GM12878 (cell line): ENCODE data around the gene DDIT3. TPM values are rescaled to one million over a fixed set of nuclear protein-coding genes. Genes with fewer than 3 reads are reported as not detected.

Experiments used
- ATAC-seq: fragments of 200-7000 bp; cut with Tn5 transposase; 3 replicates; pipeline ENCODE4 v1.9.1; 2020; ENCODE audit warnings: mild to moderate bottlenecking, moderate library complexity
- BruUV-seq: library from RNA; stranded (reverse); fragments of 400-500 nt; replicated peaks from 2 replicates; lab custom pipeline; 2021; lab: Mats Ljungman, UMichigan
- CTCF ChIA-PET: fragments of 300-600 bp; sonication (Branson Sonifier 250); formaldehyde crosslinking; extraction: SDS; loops from one replicate; lab custom pipeline; 2021; ENCODE audit warnings: inconsistent platforms; lab: Yijun Ruan, JAX
- POLR2A ChIA-PET: fragments of 350-600 bp; formaldehyde crosslinking; extraction: SDS; loops from one replicate; lab custom pipeline; 2021; ENCODE audit warnings: inconsistent platforms; lab: Charles Lee
- RAD21 ChIA-PET: fragments of 300-600 bp; sonication (Branson Sonifier 250); formaldehyde crosslinking; loops from one replicate; lab custom pipeline; 2023; ENCODE audit warnings: antibody characterized with exemption; ENCODE audit not compliant: unreplicated experiment; lab: Charles Lee
- SMC1A ChIA-PET: fragments of 300-600 bp; sonication (Branson Sonifier 250); formaldehyde crosslinking; loops from one replicate; lab custom pipeline; 2023; ENCODE audit not compliant: unreplicated experiment, uncharacterized antibody; lab: Charles Lee
- DNase-seq: peaks from one replicate; pipeline ENCODE4 v3.0.0-alpha.2; 2011; ENCODE audit warnings: low read depth, low spot score
- FAIRE-seq: peaks from 3 replicates; lab custom pipeline; 2011; peaks lifted over from hg19 to GRCh38; lab: Jason Lieb, UNC
- H2AFZ ChIP-seq: 2 replicates; pipeline ENCODE4 v1.6.0; 2011; ENCODE audit warnings: low read depth, low read length, control low read depth; ENCODE audit not compliant: control insufficient read depth
- H3K27ac ChIP-seq: 2 replicates; pipeline ENCODE4 v1.5.1; 2011; ENCODE audit warnings: control low read depth; ENCODE audit not compliant: control insufficient read depth, insufficient read depth
- H3K27me3 ChIP-seq, 2 experiments: replicated peaks in 1 of 2; 2 replicates each; pipeline versions ENCODE4 v1.6.0 to v1.6.1; 2011; ENCODE audit warnings: low read length in 1 of 2; ENCODE audit not compliant: control insufficient read depth in 2 of 2, insufficient read depth in 2 of 2
- H3K36me3 ChIP-seq, 2 experiments: 2 replicates each; pipeline ENCODE4 v1.5.1; 2011; ENCODE audit warnings: low read length in 1 of 2; ENCODE audit not compliant: control insufficient read depth in 2 of 2, insufficient read depth in 2 of 2
- H3K4me1 ChIP-seq: 2 replicates; pipeline ENCODE4 v1.6.1; 2011; ENCODE audit warnings: mild to moderate bottlenecking, low read length, moderate library complexity, mixed read lengths; ENCODE audit not compliant: control insufficient read depth, insufficient read depth
- H3K4me2 ChIP-seq: 2 replicates; pipeline ENCODE4 v1.6.0; 2011; ENCODE audit warnings: control low read depth; ENCODE audit not compliant: control insufficient read depth, insufficient read depth
- H3K4me3 ChIP-seq: fragments of 200-600 bp; sonication (generic); 2 replicates; pipeline ENCODE4 v1.5.1; 2016
- H3K79me2 ChIP-seq: 2 replicates; pipeline ENCODE4 v1.6.0; 2011; ENCODE audit warnings: low read length; ENCODE audit not compliant: control insufficient read depth, insufficient read depth
- H3K9ac ChIP-seq: 2 replicates; pipeline ENCODE4 v1.8.0; 2011; ENCODE audit warnings: low read length, control low read depth, mixed read lengths; ENCODE audit not compliant: control insufficient read depth, insufficient read depth
- H3K9me3 ChIP-seq: replicated peaks from 3 replicates; pipeline ENCODE4 v1.5.1; 2011; ENCODE audit warnings: mild to moderate bottlenecking, low read length; ENCODE audit not compliant: control insufficient read depth, insufficient read depth
- H4K20me1 ChIP-seq: 2 replicates; pipeline ENCODE4 v1.6.0; 2011; ENCODE audit not compliant: control insufficient read depth, insufficient read depth
- CHD4 ChIP-seq: fragments of 200-600 bp; sonication (generic); IDR thresholded peaks from 2 replicates; pipeline ENCODE4 v1.6.1; 2016; ENCODE audit warnings: mild to moderate bottlenecking
- EGR1 ChIP-seq, 2 experiments: IDR thresholded peaks; 1 replicate in 1 of 2; 2 replicates in 1 of 2; pipeline ENCODE4 v1.6.1; 2011 to 2012; ENCODE audit warnings: low read depth in 2 of 2, low read length in 2 of 2, borderline replicate concordance in 1 of 2, mild to moderate bottlenecking in 1 of 2, moderate library complexity in 1 of 2
- HCFC1 ChIP-seq: fragments of 150-350 bp; IDR thresholded peaks from 2 replicates; pipeline ENCODE4 v1.6.1; 2014; ENCODE audit warnings: low read length
- KDM1A ChIP-seq: fragments of 200-600 bp; sonication (generic); IDR thresholded peaks from 2 replicates; pipeline ENCODE4 v1.6.1; 2016; ENCODE audit warnings: borderline replicate concordance
- LARP7 ChIP-seq: fragments of 450-650 bp; IDR thresholded peaks from 2 replicates; pipeline ENCODE4 v1.6.1; 2017; ENCODE audit warnings: mild to moderate bottlenecking
- MEF2A ChIP-seq: IDR thresholded peaks from 2 replicates; pipeline ENCODE4 v1.6.1; 2011; ENCODE audit warnings: low read depth, mild to moderate bottlenecking, low read length, moderate library complexity; ENCODE audit not compliant: insufficient read depth
- MTA2 ChIP-seq: fragments of 450-650 bp; IDR thresholded peaks from 2 replicates; pipeline ENCODE4 v1.6.1; 2016; ENCODE audit warnings: low read depth, mild to moderate bottlenecking, moderate library complexity
- NFIC ChIP-seq: IDR thresholded peaks from 2 replicates; pipeline ENCODE4 v1.6.1; 2012; ENCODE audit warnings: low read depth, mild to moderate bottlenecking, inconsistent platforms, low read length, moderate library complexity
- PAX8 ChIP-seq: fragments of 450-650 bp; IDR thresholded peaks from 2 replicates; pipeline ENCODE4 v1.6.1; 2017; ENCODE audit warnings: mild to moderate bottlenecking, moderate library complexity
- SIN3A ChIP-seq: IDR thresholded peaks from 2 replicates; pipeline ENCODE4 v1.6.1; 2012; ENCODE audit warnings: low read depth, low read length, improper control_type of control experiment
- SP1 ChIP-seq: IDR thresholded peaks from one replicate; pipeline ENCODE4 v1.6.1; 2011; ENCODE audit warnings: low read depth, low read length
- TCF3 ChIP-seq: IDR thresholded peaks from 2 replicates; pipeline ENCODE4 v1.6.1; 2012; ENCODE audit warnings: low read depth, mild to moderate bottlenecking, low read length, borderline replicate concordance; ENCODE audit not compliant: insufficient read depth
- USF2 ChIP-seq: IDR thresholded peaks from 2 replicates; pipeline ENCODE4 v1.6.1; 2011; ENCODE audit warnings: low read depth, low read length, improper control_type of control experiment, borderline replicate concordance
- YY1 ChIP-seq: IDR thresholded peaks from 2 replicates; pipeline ENCODE4 v1.6.1; 2011; ENCODE audit warnings: low read depth, mild to moderate bottlenecking, low read length
- ZNF384 ChIP-seq: IDR thresholded peaks from 2 replicates; pipeline ENCODE4 v1.6.1; 2012; ENCODE audit warnings: low read depth, mild to moderate bottlenecking, low read length, improper control_type of control experiment, borderline replicate concordance
- WGBS: methylation state at CpG from one replicate; pipeline ENCODE4 v1.1.6; 2016; ENCODE audit warnings: low lambda C conversion rate; ENCODE audit not compliant: insufficient replicate concordance, insufficient coverage; ENCODE audit errors: missing lambda C conversion rate; 5-methylcytosine and 5-hydroxymethylcytosine counted together
- in situ Hi-C: fragments of 300-500 bp; cut with MboI; formaldehyde crosslinking; loops from 9 replicates; pipeline ENCODE4 v1.14.3; 2018; ENCODE audit warnings: mixed read lengths
- intact Hi-C: fragments of 100-400 bp; cut with micrococcal nuclease; formaldehyde crosslinking; loops from one replicate; pipeline ENCODE4 v1.14.2; 2022; ENCODE audit not compliant: unreplicated experiment
- polyA plus RNA-seq, 11 experiments: library from polyadenylated mRNA; depleted of rRNA in 4 of 11; unstranded in 6 of 11; stranded (reverse) in 5 of 11; fragments of >200 nt; fragmentation: Nextera tagmentation in 4 of 11; fragmentation: Illumina TruSeq in 1 of 11; extraction: Ambion mirVana in 4 of 11; extraction: Trizol in 1 of 11; gene quantifications; 1 replicate in 1 of 11; 2 replicates in 10 of 11; pipeline versions ENCODE4 v1.2.1 to v1.2.3, GENCODE V29; 2011 to 2016; ENCODE audit warnings: inconsistent platforms in 2 of 11, missing spikeins in 2 of 11, low read depth in 1 of 11
- total RNA-seq, 4 experiments: library from RNA; depleted of rRNA in 3 of 4; stranded (reverse); fragments of >200 nt in 3 of 4; fragmentation: Illumina TruSeq in 1 of 4; extraction: Trizol in 1 of 4; gene quantifications; 2 replicates each; pipeline versions ENCODE4 v1.2.1 to v1.2.3, GENCODE V29; 2013 to 2021
- TF ChIP-seq, protein P1 (sequence below): fragments of 150-350 bp; IDR thresholded peaks from 2 replicates; pipeline ENCODE4 v1.6.1; 2014; ENCODE audit warnings: mild to moderate bottlenecking, low read depth, low read length
- TF ChIP-seq, protein P2 (sequence below): IDR thresholded peaks from 2 replicates; pipeline ENCODE4 v1.6.1; 2012; ENCODE audit warnings: low read depth, low read length, improper control_type of control experiment

Gene DDIT3
- total and polyA plus RNA-seq, 10 of the 15 experiments (the other 5 are each of a cell fraction or from before 2014, with no cell fraction given) = 9.2 to 28.9 (median 15.5) TPM

DNA sequence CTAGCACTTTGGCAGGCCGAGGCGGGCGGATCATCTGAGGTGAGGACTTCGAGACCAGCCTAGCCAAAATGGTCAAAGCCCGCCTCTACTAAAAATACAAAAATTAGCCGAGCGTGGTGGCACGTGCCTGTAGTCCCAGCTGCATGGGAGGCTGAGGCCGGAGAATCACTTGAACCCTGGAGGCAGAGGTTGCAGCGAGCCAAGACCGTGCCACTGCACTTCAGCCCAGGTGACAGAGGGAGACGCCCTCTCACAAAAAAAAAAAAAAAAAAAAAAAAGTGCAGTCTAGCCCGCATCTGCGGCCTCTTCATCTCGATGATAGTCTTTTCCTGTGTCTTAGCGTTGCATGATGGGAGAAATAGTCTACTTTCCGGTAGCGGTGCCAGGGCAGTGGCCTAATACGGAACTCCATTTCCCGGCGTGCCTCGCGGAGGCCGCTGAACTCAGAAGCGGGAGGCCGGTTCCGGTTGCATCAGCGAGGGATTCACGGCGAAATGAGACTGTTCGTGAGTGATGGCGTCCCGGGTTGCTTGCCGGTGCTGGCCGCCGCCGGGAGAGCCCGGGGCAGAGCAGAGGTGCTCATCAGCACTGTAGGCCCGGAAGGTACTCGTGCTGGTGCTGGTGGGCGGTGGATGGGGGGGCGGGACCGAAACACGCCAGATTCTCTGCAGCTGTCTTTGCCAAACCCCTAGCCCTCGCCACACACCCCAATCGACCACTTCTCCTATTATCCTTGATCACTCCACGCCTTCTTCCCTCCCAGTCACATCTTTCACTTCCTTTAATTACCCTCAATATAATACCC is 32.5 kb downstream of the DDIT3 start, which contains the start of gene MARS1 (continued):
- TF ChIP-seq EGR1 (IDR thresholded peaks at IDR 0.05; ENCODE audit: borderline replicate concordance in 1 of 2, low read depth in 2 of 2, low read length in 2 of 2) = peak in 1 of 2 experiments; percentile 9; a peak in 1 of 3 replicates
- peak; percentile 98 for TF ChIP-seq ZNF384
- no peak for TF ChIP-seq MTA2
- TF ChIP-seq YY1 = peak; percentile 90
- TF ChIP-seq MEF2A = no peak
- TF ChIP-seq TCF3 = no peak
- TF ChIP-seq, protein P1, sequence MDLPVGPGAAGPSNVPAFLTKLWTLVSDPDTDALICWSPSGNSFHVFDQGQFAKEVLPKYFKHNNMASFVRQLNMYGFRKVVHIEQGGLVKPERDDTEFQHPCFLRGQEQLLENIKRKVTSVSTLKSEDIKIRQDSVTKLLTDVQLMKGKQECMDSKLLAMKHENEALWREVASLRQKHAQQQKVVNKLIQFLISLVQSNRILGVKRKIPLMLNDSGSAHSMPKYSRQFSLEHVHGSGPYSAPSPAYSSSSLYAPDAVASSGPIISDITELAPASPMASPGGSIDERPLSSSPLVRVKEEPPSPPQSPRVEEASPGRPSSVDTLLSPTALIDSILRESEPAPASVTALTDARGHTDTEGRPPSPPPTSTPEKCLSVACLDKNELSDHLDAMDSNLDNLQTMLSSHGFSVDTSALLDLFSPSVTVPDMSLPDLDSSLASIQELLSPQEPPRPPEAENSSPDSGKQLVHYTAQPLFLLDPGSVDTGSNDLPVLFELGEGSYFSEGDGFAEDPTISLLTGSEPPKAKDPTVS = peak; percentile 12; the same call in 1 of the 2 replicates
- TF ChIP-seq PAX8 = no peak
- TF ChIP-seq, all 136 proteins: peak for 55

- CTCF ChIA-PET = interaction anchor here (0.5 to 2.7 kb wide), 6 partner anchors 10 to 205 kb away, joined by 3 to 13 read pairs (median 4); no protein-coding TSS in a partner anchor
- Histone ChIP-seq H3K27me3 (no peaks in the 10 kb centered on the region), H3K4me3 (peak overlapping the region; percentile 42), H3K9me3 (no peaks in the 10 kb centered on the region), H3K9ac (no peak overlapping the region), H3K4me2 (peak overlapping the region; percentile 54), H3K79me2 (peaks cover 17% of the 10 kb centered on the region), H3K27ac (no peak overlapping the region), H4K20me1 (no peaks in the 10 kb centered on the region), H3K4me1 (peaks cover 6% of the 10 kb centered on the region), H3K36me3 (peaks cover 6 to 13% of the 10 kb centered on the region in 2 experiments; a peak in 3 of 4 replicates), H2AFZ (peak overlapping the region; percentile 49)
- FAIRE-seq = no peak
- SMC1A ChIA-PET = interaction anchor here (2.0 kb wide), 1 partner anchor 29 kb away, joined by 8 read pairs; the partner anchor contains the start of gene GLI1
- WGBS = 88% methylated on average over 27 of the region's 27 CpGs
- no peak for ATAC-seq
- intact Hi-C loops (no loop called here), in situ Hi-C loops (no loop called here)
- POLR2A ChIA-PET = interaction anchor here (1.2 to 1.9 kb wide), 4 partner anchors 12 to 37 kb away, joined by 3 to 6 read pairs (median 4); no protein-coding TSS in a partner anchor
- BruUV-seq = no TSS peak
- RAD21 ChIA-PET = interaction anchor here (1.2 kb wide), 1 partner anchor 11 kb away, joined by 3 read pairs; no protein-coding TSS in a partner anchor
- DNase-seq = no peak
- no peak for TF ChIP-seq NFIC
- TF ChIP-seq, protein P2, sequence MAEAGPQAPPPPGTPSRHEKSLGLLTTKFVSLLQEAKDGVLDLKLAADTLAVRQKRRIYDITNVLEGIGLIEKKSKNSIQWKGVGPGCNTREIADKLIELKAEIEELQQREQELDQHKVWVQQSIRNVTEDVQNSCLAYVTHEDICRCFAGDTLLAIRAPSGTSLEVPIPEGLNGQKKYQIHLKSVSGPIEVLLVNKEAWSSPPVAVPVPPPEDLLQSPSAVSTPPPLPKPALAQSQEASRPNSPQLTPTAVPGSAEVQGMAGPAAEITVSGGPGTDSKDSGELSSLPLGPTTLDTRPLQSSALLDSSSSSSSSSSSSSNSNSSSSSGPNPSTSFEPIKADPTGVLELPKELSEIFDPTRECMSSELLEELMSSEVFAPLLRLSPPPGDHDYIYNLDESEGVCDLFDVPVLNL = no peak
- no peak for TF ChIP-seq KDM1A
- TF ChIP-seq SIN3A = no peak
- TF ChIP-seq CHD4 = 0 out of 2 replicates have a peak, but pooled peaks have one; percentile 66
- TF ChIP-seq HCFC1 = no peak
- TF ChIP-seq USF2 = no peak
- no peak for TF ChIP-seq SP1
- TF ChIP-seq LARP7 = no peak
Observed at GRCh38 chr12:57487055-57487596, 33.2 kb downstream of the DDIT3 start.
